ENCODE data around the gene MAP4K4.

The MAP4K4 gene

GRCh38 chr2:101697124-101698013 is at the start of gene MAP4K4:
TSS of gene MAP4K4 (plus strand) at chr2:101697707. CDS start at chr2:101698081, 374 bp downstream.
- in situ Hi-C loops (cut with MboI; ENCODE audit: low sequenced_read_pairs) = loop anchor here (10.0 kb wide), 1 partner anchor 183 kb away; no protein-coding TSS in a partner anchor

GRCh38 chr2:101653469-101653868 is 44.0 kb upstream of the MAP4K4 start:
- in situ Hi-C loops (cut with MboI; ENCODE audit: low sequenced_read_pairs) = no loop called here

GRCh38 chr2:101655702-101656422 is 41.6 kb upstream of the MAP4K4 start:
- in situ Hi-C loops (cut with MboI; ENCODE audit: low sequenced_read_pairs) = no loop called here

- in situ Hi-C loops (cut with MboI; ENCODE audit: low sequenced_read_pairs) = no loop called here
Observed at GRCh38 chr2:101657787-101658186, 39.7 kb upstream of the MAP4K4 start.

GRCh38 chr2:101658387-101658786 is 39.1 kb upstream of the MAP4K4 start:
- in situ Hi-C loops (cut with MboI; ENCODE audit: low sequenced_read_pairs) = no loop called here

GRCh38 chr2:101665312-101665711 is 32.2 kb upstream of the MAP4K4 start:
- in situ Hi-C loops (cut with MboI; ENCODE audit: low sequenced_read_pairs) = no loop called here

- in situ Hi-C loops (cut with MboI; ENCODE audit: low sequenced_read_pairs) = no loop called here
Observed at GRCh38 chr2:101667823-101668222, 29.7 kb upstream of the MAP4K4 start.

- in situ Hi-C loops (cut with MboI; ENCODE audit: low sequenced_read_pairs) = no loop called here
Observed at GRCh38 chr2:101672047-101672446, 25.5 kb upstream of the MAP4K4 start.

GRCh38 chr2:101673920-101674319 is 23.6 kb upstream of the MAP4K4 start:
- in situ Hi-C loops (cut with MboI; ENCODE audit: low sequenced_read_pairs) = no loop called here

- in situ Hi-C loops (cut with MboI; ENCODE audit: low sequenced_read_pairs) = no loop called here
Observed at GRCh38 chr2:101675512-101675911, 22.0 kb upstream of the MAP4K4 start.

GRCh38 chr2:101676674-101677073 is 20.8 kb upstream of the MAP4K4 start:
- in situ Hi-C loops (cut with MboI; ENCODE audit: low sequenced_read_pairs) = no loop called here

GRCh38 chr2:101677658-101678057 is 19.8 kb upstream of the MAP4K4 start:
- in situ Hi-C loops (cut with MboI; ENCODE audit: low sequenced_read_pairs) = no loop called here

GRCh38 chr2:101678379-101678778 is 19.1 kb upstream of the MAP4K4 start:
- in situ Hi-C loops (cut with MboI; ENCODE audit: low sequenced_read_pairs) = no loop called here

- in situ Hi-C loops (cut with MboI; ENCODE audit: low sequenced_read_pairs) = no loop called here
Observed at GRCh38 chr2:101679037-101679726, 18.3 kb upstream of the MAP4K4 start.

- in situ Hi-C loops (cut with MboI; ENCODE audit: low sequenced_read_pairs) = no loop called here
Observed at GRCh38 chr2:101679801-101680487, 17.6 kb upstream of the MAP4K4 start.

- in situ Hi-C loops (cut with MboI; ENCODE audit: low sequenced_read_pairs) = no loop called here
Observed at GRCh38 chr2:101682311-101682710, 15.2 kb upstream of the MAP4K4 start.

GRCh38 chr2:101684313-101684712 is 13.2 kb upstream of the MAP4K4 start:
- in situ Hi-C loops (cut with MboI; ENCODE audit: low sequenced_read_pairs) = no loop called here

- in situ Hi-C loops (cut with MboI; ENCODE audit: low sequenced_read_pairs) = no loop called here
Observed at GRCh38 chr2:101688261-101688660, 9.2 kb upstream of the MAP4K4 start.

GRCh38 chr2:101689114-101689825 is 8.2 kb upstream of the MAP4K4 start:
- in situ Hi-C loops (cut with MboI; ENCODE audit: low sequenced_read_pairs) = no loop called here

GRCh38 chr2:101690547-101691152 is 6.9 kb upstream of the MAP4K4 start:
- in situ Hi-C loops (cut with MboI; ENCODE audit: low sequenced_read_pairs) = loop anchor here (10.0 kb wide), 1 partner anchor 176 kb away; no protein-coding TSS in a partner anchor

Measured in HL-60/S4 (cell line).